G401 (cell line): Measurements from ENCODE around the gene SFXN3. TPM values are rescaled to one million over a fixed set of nuclear protein-coding genes. Genes with fewer than 3 reads are reported as not detected.

ENCODE experiments used
- DNase-seq: peaks from one replicate; pipeline ENCODE4 v3.0.0-alpha.2; 2015; ENCODE audit warnings: low spot score
- in situ Hi-C: cut with HindIII; loops from 2 replicates; pipeline ENCODE4 v1.10.0; 2016; ENCODE audit warnings: low sequenced_read_pairs, mixed read lengths
- total RNA-seq: library from RNA; depleted of rRNA; stranded (reverse); fragments of >200 nt; shearing (Covaris generic); gene quantifications from 2 replicates; pipeline ENCODE4 v1.2.3, GENCODE V29; 2014

The SFXN3 gene
- total RNA-seq, 1 experiment from 2014 or later, result 65.7 TPM

- in situ Hi-C loops, result no loop called here
- DNase-seq, result peak; percentile 74
Observed at GRCh38 chr10:100998991-100999741, 31.9 kb upstream of the SFXN3 start.

GRCh38 chr10:100999742-101000126 lies 31.3 kb upstream of the SFXN3 start, which contains the start of gene LZTS2:
Gene LZTS2 (plus strand): TSS chr10:100999808. CDS start chr10:101002539, 2,731 bp downstream.
- in situ Hi-C loops, result no loop called here
- DNase-seq, result no peak

GRCh38 chr10:101000127-101000914 lies 30.7 kb upstream of the SFXN3 start:
- peak; percentile 63 for DNase-seq
- in situ Hi-C loops, result no loop called here

- in situ Hi-C loops, result no loop called here
- no peak for DNase-seq
Observed at GRCh38 chr10:101000915-101001658, 29.9 kb upstream of the SFXN3 start.

GRCh38 chr10:101001659-101002035 lies 29.4 kb upstream of the SFXN3 start:
- in situ Hi-C loops, result no loop called here

GRCh38 chr10:101002456-101002855 lies 28.6 kb upstream of the SFXN3 start:
- in situ Hi-C loops, result no loop called here
- no peak for DNase-seq

More at GRCh38 chr10:101001659-101002035, 29.4 kb upstream of the SFXN3 start:
- DNase-seq, result no peak

- no peak for DNase-seq
- in situ Hi-C loops, result no loop called here
Observed at GRCh38 chr10:101003639-101004206, 27.3 kb upstream of the SFXN3 start.

GRCh38 chr10:101005361-101005760 lies 25.7 kb upstream of the SFXN3 start:
- no peak for DNase-seq
- in situ Hi-C loops, result no loop called here

- in situ Hi-C loops, result no loop called here
- no peak for DNase-seq
Observed at GRCh38 chr10:101005869-101006567, 25.0 kb upstream of the SFXN3 start.

GRCh38 chr10:101006593-101007098 lies 24.4 kb upstream of the SFXN3 start:
- in situ Hi-C loops, result no loop called here

GRCh38 chr10:101007099-101007711 lies 23.8 kb upstream of the SFXN3 start:
- in situ Hi-C loops, result no loop called here
- DNase-seq, result no peak

More at GRCh38 chr10:101006593-101007098, 24.4 kb upstream of the SFXN3 start:
- DNase-seq, result no peak

- in situ Hi-C loops, result no loop called here
- DNase-seq, result no peak
Observed at GRCh38 chr10:101007915-101008822, 22.9 kb upstream of the SFXN3 start.

- in situ Hi-C loops, result no loop called here
- DNase-seq, result no peak
Observed at GRCh38 chr10:101008823-101009423, 22.1 kb upstream of the SFXN3 start.

- no peak for DNase-seq
- in situ Hi-C loops, result no loop called here
Observed at GRCh38 chr10:101010329-101010728, 20.7 kb upstream of the SFXN3 start.

- in situ Hi-C loops, result no loop called here
- peak; percentile 44 for DNase-seq
Observed at GRCh38 chr10:101011517-101012423, 19.3 kb upstream of the SFXN3 start.
